Osteoblast (primary cell): ENCODE data around the gene IL17RC. TPM values are rescaled to one million over a fixed set of nuclear protein-coding genes. Genes with fewer than 3 reads are reported as not detected.
A peak's percentile ranks its signal among the peaks of the same experiment; 100 is the strongest.

Experiments
- DNase-seq: peaks from one replicate; pipeline ENCODE4 v3.0.0; 2011; ENCODE audit warnings: low spot score, mixed read lengths; ENCODE audit not compliant: insufficient read length; ENCODE audit errors: missing footprints
- H2AFZ ChIP-seq: 2 replicates; pipeline ENCODE4 v1.6.0; 2011; ENCODE audit warnings: mild to moderate bottlenecking, low read length
- H3K27ac ChIP-seq: 2 replicates; pipeline ENCODE4 v1.5.1; 2011; ENCODE audit warnings: mild to moderate bottlenecking, low read depth, low read length, moderate library complexity
- H3K27me3 ChIP-seq: 2 replicates; pipeline ENCODE4 v1.6.0; 2012; ENCODE audit warnings: mild to moderate bottlenecking, control low read depth, inconsistent platforms, low read length, moderate library complexity; ENCODE audit not compliant: insufficient read depth
- H3K36me3 ChIP-seq: 2 replicates; pipeline ENCODE4 v1.5.1; 2011; ENCODE audit warnings: mild to moderate bottlenecking, low read length, control low read depth, moderate library complexity; ENCODE audit not compliant: insufficient read depth
- H3K4me1 ChIP-seq: 2 replicates; pipeline ENCODE4 v1.5.1; 2011; ENCODE audit warnings: mild to moderate bottlenecking, low read length, control low read depth, moderate library complexity; ENCODE audit not compliant: insufficient read depth
- H3K4me2 ChIP-seq: 2 replicates; pipeline ENCODE4 v1.6.0; 2011; ENCODE audit warnings: mild to moderate bottlenecking, low read length; ENCODE audit not compliant: insufficient read depth
- H3K4me3 ChIP-seq: fragments of 200-600 bp; sonication (generic); 3 replicates; pipeline ENCODE4 v1.5.1; 2012; ENCODE audit warnings: mild to moderate bottlenecking, low read length, inconsistent platforms; ENCODE audit not compliant: insufficient read depth
- H3K79me2 ChIP-seq: 2 replicates; pipeline ENCODE4 v1.6.0; 2012; ENCODE audit warnings: mild to moderate bottlenecking, low read length, control low read depth, inconsistent platforms; ENCODE audit not compliant: insufficient read depth
- H3K9me3 ChIP-seq: 2 replicates; pipeline ENCODE4 v1.5.1; 2011; ENCODE audit warnings: low read depth, low read length, control low read depth
- H4K20me1 ChIP-seq: 2 replicates; pipeline ENCODE4 v1.6.0; 2012; ENCODE audit warnings: mild to moderate bottlenecking, low read length, control low read depth; ENCODE audit not compliant: insufficient read depth
- CTCF ChIP-seq: IDR thresholded peaks from 2 replicates; pipeline ENCODE4 v1.5.1; 2011; ENCODE audit warnings: mild to moderate bottlenecking, low read depth, low read length, moderate library complexity; ENCODE audit errors: extremely low read depth
- total RNA-seq: library from RNA; depleted of rRNA; stranded (reverse); fragments of >200 nt; gene quantifications from 2 replicates; pipeline ENCODE4 v1.2.3, GENCODE V29; 2012

Gene IL17RC
- total RNA-seq, 1 donor, result 47.0 TPM

DNA sequence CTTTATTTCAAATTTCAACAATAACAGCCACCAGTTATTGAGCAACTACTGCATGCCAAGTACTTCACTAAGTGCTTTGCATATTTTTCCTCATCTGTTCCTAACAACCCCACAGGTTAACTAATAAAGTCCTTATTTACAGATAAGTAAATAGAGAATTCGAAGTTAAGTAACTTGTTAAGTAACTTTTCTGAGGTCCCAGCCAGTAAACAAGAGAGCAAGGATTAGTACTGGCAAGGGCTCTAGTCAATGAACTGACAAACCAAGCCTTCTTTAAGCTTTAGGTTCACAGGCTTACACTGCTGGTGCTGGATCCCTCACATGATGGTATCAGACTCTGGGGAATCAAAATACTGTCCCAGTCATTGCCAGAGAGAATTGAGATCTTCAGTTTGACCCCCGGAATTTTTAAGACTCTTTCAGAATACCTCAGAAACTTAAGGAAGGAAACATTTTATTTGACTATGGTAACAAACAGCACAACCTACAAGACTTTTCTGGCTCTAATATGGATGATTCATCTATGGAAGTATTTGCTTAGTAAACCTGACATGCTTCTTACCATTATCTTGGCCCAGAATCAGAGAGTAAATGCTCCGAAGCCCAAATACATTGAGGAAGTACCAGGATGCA lies 53.2 kb downstream of the IL17RC start:
- Histone ChIP-seq H2AFZ (no peak overlapping the region), H3K27ac (peak overlapping the region; percentile 77), H3K27me3 (no peaks in the 10 kb centered on the region), H4K20me1 (no peaks in the 10 kb centered on the region), H3K4me1 (peaks cover 23% of the 10 kb centered on the region), H3K79me2 (peaks cover 2% of the 10 kb centered on the region), H3K9me3 (no peaks in the 10 kb centered on the region), H3K36me3 (peaks cover 60% of the 10 kb centered on the region), H3K4me2 (peak overlapping the region; percentile 15), H3K4me3 (no peak overlapping the region)
- peak; percentile 57 for DNase-seq
- no peak for TF ChIP-seq CTCF

DNA sequence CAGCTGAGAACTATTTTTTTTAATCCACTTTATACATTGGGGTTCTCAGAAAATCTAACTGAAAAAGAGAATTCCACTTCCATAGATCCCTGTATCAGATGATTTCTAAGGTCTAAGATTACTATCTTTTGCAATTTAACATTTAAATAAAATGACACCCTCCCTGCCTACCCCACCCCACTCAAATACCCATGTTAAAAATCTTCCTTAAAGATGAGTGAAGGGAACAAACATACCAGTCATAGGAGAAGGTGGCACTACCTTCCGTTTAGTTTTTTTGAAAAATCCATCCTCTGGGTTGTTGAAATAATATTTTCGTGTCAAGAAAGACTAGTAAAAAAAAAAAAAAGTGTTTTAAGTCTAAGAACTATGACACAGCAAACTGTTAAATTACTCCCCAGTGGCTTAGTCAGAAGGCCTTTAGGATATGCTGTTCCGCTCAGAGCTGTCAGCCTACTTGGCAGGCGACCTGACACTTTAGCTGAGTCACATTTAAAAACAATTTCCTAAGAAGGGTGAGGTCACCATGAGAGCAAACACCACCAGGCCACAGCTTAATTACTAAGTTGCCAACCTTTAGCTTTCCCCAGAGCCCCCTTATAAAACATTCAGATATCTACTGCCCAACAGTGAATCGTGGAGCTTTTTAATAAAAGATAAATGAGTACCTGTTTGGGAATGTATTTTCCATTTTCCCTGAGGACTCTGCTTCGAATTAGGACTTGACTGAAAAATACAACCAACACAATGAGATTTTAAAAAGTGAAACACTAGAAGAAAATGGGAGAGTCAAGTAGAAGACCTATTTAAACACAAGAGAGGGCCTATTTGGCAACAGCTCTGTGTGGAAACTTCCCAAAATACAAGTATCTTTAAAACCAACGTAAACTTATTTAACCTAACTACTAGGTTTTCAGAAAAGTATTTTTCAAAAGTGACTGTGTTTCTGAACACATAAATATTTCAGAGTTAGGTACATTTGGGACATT lies 60.1 kb downstream of the IL17RC start:
- no peaks in the 10 kb centered on the region for H4K20me1 ChIP-seq
- TF ChIP-seq CTCF, result no peak
- H3K36me3 ChIP-seq, result peaks cover 40% of the 10 kb centered on the region
- H3K4me3 ChIP-seq, result no peak overlapping the region
- H3K4me2 ChIP-seq, result peak overlapping the region; percentile 49
- peaks cover 27% of the 10 kb centered on the region for H3K79me2 ChIP-seq
- no peak overlapping the region for H2AFZ ChIP-seq
- H3K27me3 ChIP-seq, result no peaks in the 10 kb centered on the region
- peak; percentile 93 for DNase-seq
- H3K9me3 ChIP-seq, result no peaks in the 10 kb centered on the region
- peak overlapping the region; percentile 85 for H3K27ac ChIP-seq
- peaks cover 20% of the 10 kb centered on the region for H3K4me1 ChIP-seq

DNA sequence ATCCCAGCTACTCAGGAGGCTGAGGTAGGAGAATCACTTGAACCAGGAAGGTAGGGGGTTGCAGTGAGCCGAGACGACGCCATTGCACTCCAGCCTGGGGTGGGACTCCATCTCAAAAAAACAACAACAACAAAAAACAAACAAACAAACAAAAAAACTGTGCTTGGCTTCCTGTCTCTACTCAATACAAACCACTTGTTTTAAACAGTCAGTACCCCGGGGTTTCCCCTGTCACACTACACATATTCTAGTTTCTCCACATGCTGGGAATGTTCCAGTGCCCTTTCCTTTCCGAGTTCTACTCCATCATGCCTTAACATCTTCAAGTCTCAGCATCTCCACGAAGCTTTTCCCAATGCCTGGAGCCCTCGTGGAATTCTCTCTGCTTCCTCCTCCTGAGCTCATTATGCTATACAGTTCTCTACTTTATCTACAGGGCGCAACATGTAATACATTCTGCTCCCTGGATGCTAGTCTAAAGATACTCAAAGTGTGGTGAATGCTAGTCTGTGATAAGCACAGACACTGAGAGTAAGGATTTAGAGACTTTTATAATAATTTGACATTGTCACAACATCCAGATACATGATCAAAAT lies 61.9 kb downstream of the IL17RC start:
- H3K9me3 ChIP-seq, result no peaks in the 10 kb centered on the region
- peaks cover 41% of the 10 kb centered on the region for H3K79me2 ChIP-seq

More for the DNA sequence above, 61.9 kb downstream of the IL17RC start:
- Histone ChIP-seq H2AFZ (no peak overlapping the region), H3K27ac (no peak overlapping the region), H3K4me2 (no peak overlapping the region), H3K4me3 (no peak overlapping the region), H3K4me1 (peaks cover 20% of the 10 kb centered on the region), H3K36me3 (peaks cover 24% of the 10 kb centered on the region), H4K20me1 (peaks cover 4% of the 10 kb centered on the region), H3K27me3 (no peaks in the 10 kb centered on the region)
- TF ChIP-seq CTCF, result no peak
- DNase-seq, result no peak
